ENCODE measurements around the gene MNT.
"Not testable (repeated sequence)": the region's sequence is repeated elsewhere in the genome, so short reads cannot be mapped to it uniquely, and the experiment has no call there.

Gene MNT

DNA sequence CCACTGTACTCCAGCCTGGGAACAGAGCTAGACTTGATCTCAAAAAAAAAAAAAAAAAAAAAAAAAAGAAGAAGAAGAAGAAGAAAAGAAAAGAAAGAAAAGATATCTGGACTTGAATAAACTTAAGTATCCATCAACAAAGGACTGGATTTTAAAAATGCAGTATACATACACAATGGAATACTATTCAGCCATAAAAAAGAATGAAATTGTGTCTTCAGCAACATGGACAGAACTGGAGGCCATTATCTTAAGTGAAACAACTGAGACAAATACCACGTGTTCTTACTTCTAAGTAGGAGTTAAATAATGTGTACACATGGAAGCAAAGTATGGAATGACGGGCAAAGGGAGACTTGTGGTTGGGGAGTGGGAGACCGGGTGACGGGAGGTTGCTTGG, 40.1 kb upstream of the MNT start:
- Histone ChIP-seq H3K36me3 (replicated peaks in 1 of 2; ENCODE audit: control insufficient read depth in 2 of 2, insufficient read depth in 2 of 2, low read length in 2 of 2) (peaks cover 8 to 59% of the 10 kb centered on the region in 2 donors), H3K27ac (replicated peaks; ENCODE audit: low read length) (no peak overlapping the region), H3K18ac (ENCODE audit: low read length) (no peak overlapping the region), H4K91ac (ENCODE audit: low read depth, low read length, poor library complexity) (no peak overlapping the region), H3K9ac (ENCODE audit: low read depth, low read length, poor library complexity) (no peak overlapping the region), H2AK5ac (ENCODE audit: low read depth, low read length) (no peak overlapping the region), H3K23ac (ENCODE audit: low read depth, low read length, poor library complexity) (no peak overlapping the region), H2BK5ac (ENCODE audit: low read length) (no peak overlapping the region), H3K27me3 (ENCODE audit: control insufficient read depth in 3 of 3, insufficient read depth in 3 of 3, low read depth in 1 of 3, low read length in 3 of 3) (no peaks in the 10 kb centered on the region), H4K8ac (ENCODE audit: low read depth, low read length) (no peak overlapping the region), H3K4me3 (ENCODE audit: low read length in 2 of 2) (no peak overlapping the region), H2BK120ac (ENCODE audit: low read depth, low read length) (no peak overlapping the region), H3K14ac (ENCODE audit: low read length) (no peak overlapping the region), H2AFZ (ENCODE audit: low read length) (no peak overlapping the region), H3K79me1 (ENCODE audit: low read depth, low read length) (no peaks in the 10 kb centered on the region), H3K4ac (ENCODE audit: low read length) (no peak overlapping the region), H3K9me3 (replicated peaks in 1 of 2; ENCODE audit: control insufficient read depth in 2 of 2, insufficient read depth in 1 of 2, low read depth in 1 of 2, low read length in 2 of 2) (peaks cover 1 to 11% of the 10 kb centered on the region in 2 donors), H2BK15ac (ENCODE audit: low read length) (no peak overlapping the region), H3K4me1 (ENCODE audit: control insufficient read depth in 2 of 2, insufficient read depth in 1 of 2, low read depth in 1 of 2, low read length in 2 of 2) (peaks cover 6 to 9% of the 10 kb centered on the region in 2 donors), H2BK12ac (ENCODE audit: low read length) (no peak overlapping the region), H3K4me2 (ENCODE audit: insufficient read depth, low read length, poor library complexity, severe bottlenecking) (no peak overlapping the region)
- no CpG with 5 or more reads among the region's 4 CpGs for WGBS, 2 donors (ENCODE audit: extremely low coverage in 2 of 2, insufficient read length in 2 of 2, insufficient replicate concordance in 1 of 2)
- no peak for DNase-seq (ENCODE audit: low spot score)

DNA sequence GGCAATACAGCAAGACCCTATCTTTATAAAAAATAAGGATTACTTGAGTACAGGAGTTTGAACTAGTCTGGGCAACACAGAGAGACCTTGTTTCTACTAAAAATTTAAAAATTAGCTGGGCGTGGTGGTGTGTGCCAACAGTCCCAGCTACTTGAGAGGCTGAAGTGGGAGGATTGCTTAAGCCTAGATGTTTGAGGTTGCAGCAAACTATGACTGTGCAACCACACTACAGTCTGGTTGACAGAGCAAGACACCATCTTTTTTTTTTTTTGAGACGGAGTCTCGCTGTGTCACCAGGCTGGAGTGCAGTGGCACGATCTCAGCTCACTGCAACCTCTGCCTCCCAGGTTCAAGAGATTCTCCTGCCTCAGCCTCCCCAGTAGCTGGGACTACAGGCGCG, 39.1 kb upstream of the MNT start:
- not testable (repeated sequence) for H2AFZ ChIP-seq (ENCODE audit: low read length); H3K4me3 ChIP-seq (ENCODE audit: low read length in 2 of 2); H3K27ac ChIP-seq (replicated peaks; ENCODE audit: low read length); H3K14ac ChIP-seq (ENCODE audit: low read length); H3K23ac ChIP-seq (ENCODE audit: low read depth, low read length, poor library complexity); H3K18ac ChIP-seq (ENCODE audit: low read length); H3K4me2 ChIP-seq (ENCODE audit: insufficient read depth, low read length, poor library complexity, severe bottlenecking); H2AK5ac ChIP-seq (ENCODE audit: low read depth, low read length); H3K9ac ChIP-seq (ENCODE audit: low read depth, low read length, poor library complexity); H3K27me3 ChIP-seq (ENCODE audit: control insufficient read depth in 3 of 3, insufficient read depth in 3 of 3, low read depth in 1 of 3, low read length in 3 of 3); H3K9me3 ChIP-seq (replicated peaks in 1 of 2; ENCODE audit: control insufficient read depth in 2 of 2, insufficient read depth in 1 of 2, low read depth in 1 of 2, low read length in 2 of 2); H2BK120ac ChIP-seq (ENCODE audit: low read depth, low read length); H3K79me1 ChIP-seq (ENCODE audit: low read depth, low read length); H2BK15ac ChIP-seq (ENCODE audit: low read length); H2BK5ac ChIP-seq (ENCODE audit: low read length); H3K4ac ChIP-seq (ENCODE audit: low read length); H4K91ac ChIP-seq (ENCODE audit: low read depth, low read length, poor library complexity); DNase-seq (ENCODE audit: low spot score); H2BK12ac ChIP-seq (ENCODE audit: low read length); H4K8ac ChIP-seq (ENCODE audit: low read depth, low read length)
- Histone ChIP-seq H3K4me1 (ENCODE audit: control insufficient read depth in 2 of 2, insufficient read depth in 1 of 2, low read depth in 1 of 2, low read length in 2 of 2) (peaks cover 9 to 12% of the 10 kb centered on the region in 2 donors), H3K36me3 (replicated peaks in 1 of 2; ENCODE audit: control insufficient read depth in 2 of 2, insufficient read depth in 2 of 2, low read length in 2 of 2) (peaks cover 8 to 57% of the 10 kb centered on the region in 2 donors)
- WGBS, 2 donors (ENCODE audit: extremely low coverage in 2 of 2, insufficient read length in 2 of 2, insufficient replicate concordance in 1 of 2): no CpG with 5 or more reads among the region's 6 CpGs

DNA sequence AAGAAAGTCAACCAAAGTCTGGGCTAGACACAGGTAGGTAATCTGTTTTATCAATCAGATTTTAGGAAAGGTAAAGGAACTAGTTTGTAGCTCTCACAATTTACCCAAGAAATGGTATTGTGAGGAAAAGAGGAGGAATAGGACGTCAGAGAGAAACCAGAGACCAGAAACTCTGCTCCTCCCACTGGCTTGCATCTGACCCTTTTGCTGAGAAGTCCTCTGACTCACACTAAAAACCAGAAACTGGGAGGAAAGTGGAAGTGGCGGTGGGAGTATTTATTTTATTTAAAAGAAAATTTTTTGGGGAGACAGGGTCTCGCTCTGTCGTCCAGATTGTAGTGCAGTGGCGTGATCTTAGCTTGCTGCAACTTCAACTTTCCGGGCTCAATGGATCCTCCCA, 38.0 kb upstream of the MNT start:
- Histone ChIP-seq H3K14ac (ENCODE audit: low read length) (no peak overlapping the region), H3K23ac (ENCODE audit: low read depth, low read length, poor library complexity) (no peak overlapping the region), H2BK5ac (ENCODE audit: low read length) (no peak overlapping the region), H3K18ac (ENCODE audit: low read length) (no peak overlapping the region), H2BK15ac (ENCODE audit: low read length) (no peak overlapping the region), H3K27me3 (ENCODE audit: control insufficient read depth in 3 of 3, insufficient read depth in 3 of 3, low read depth in 1 of 3, low read length in 3 of 3) (no peaks in the 10 kb centered on the region), H4K8ac (ENCODE audit: low read depth, low read length) (no peak overlapping the region), H3K36me3 (replicated peaks in 1 of 2; ENCODE audit: control insufficient read depth in 2 of 2, insufficient read depth in 2 of 2, low read length in 2 of 2) (peaks cover 8 to 53% of the 10 kb centered on the region in 2 donors), H3K27ac (replicated peaks; ENCODE audit: low read length) (no peak overlapping the region), H3K9me3 (replicated peaks in 1 of 2; ENCODE audit: control insufficient read depth in 2 of 2, insufficient read depth in 1 of 2, low read depth in 1 of 2, low read length in 2 of 2) (peaks cover 1 to 4% of the 10 kb centered on the region in 2 donors), H3K4me1 (ENCODE audit: control insufficient read depth in 2 of 2, insufficient read depth in 1 of 2, low read depth in 1 of 2, low read length in 2 of 2) (peaks cover 17 to 23% of the 10 kb centered on the region in 2 donors), H2BK12ac (ENCODE audit: low read length) (no peak overlapping the region), H2AK5ac (ENCODE audit: low read depth, low read length) (no peak overlapping the region), H3K4ac (ENCODE audit: low read length) (no peak overlapping the region), H2BK120ac (ENCODE audit: low read depth, low read length) (no peak overlapping the region), H2AFZ (ENCODE audit: low read length) (no peak overlapping the region), H3K4me2 (ENCODE audit: insufficient read depth, low read length, poor library complexity, severe bottlenecking) (no peak overlapping the region), H3K79me1 (ENCODE audit: low read depth, low read length) (no peaks in the 10 kb centered on the region), H3K4me3 (ENCODE audit: low read length in 2 of 2) (no peak overlapping the region), H3K9ac (ENCODE audit: low read depth, low read length, poor library complexity) (no peak overlapping the region), H4K91ac (ENCODE audit: low read depth, low read length, poor library complexity) (no peak overlapping the region)
- DNase-seq (ENCODE audit: low spot score): no peak
- WGBS, 2 donors (ENCODE audit: extremely low coverage in 2 of 2, insufficient read length in 2 of 2, insufficient replicate concordance in 1 of 2): no CpG with 5 or more reads among the region's 6 CpGs

DNA sequence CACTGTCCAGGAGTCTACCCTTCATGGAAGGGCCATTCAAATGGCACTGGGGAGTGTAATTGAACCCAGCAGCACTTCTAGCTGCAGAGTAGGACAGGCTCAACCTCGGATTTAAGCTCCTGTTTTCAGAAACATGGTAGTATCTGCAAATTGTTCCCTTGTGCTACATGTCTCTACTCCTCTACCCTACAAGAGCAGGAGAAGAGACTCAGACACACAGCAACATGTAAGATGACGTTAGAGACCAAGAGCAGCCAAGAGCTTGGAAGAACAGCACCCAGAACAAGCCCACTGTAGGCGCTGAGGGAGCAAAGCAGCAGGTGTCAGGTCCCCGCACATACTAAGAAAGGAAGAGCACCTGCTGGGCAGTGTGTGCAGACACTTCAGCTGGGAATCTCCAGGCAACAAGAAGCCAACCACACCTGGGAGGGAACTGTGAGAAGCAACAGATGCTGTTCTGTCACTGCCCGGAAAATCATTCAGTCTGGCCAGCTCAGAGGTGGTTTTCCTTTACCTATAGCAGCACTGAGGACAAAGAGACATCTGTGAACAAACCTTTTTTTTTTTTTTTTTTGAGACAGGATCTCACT, 35.6 kb upstream of the MNT start:
- H3K27ac ChIP-seq (replicated peaks; ENCODE audit: low read length): peak overlapping the region; percentile 76

More for the DNA sequence above, 35.6 kb upstream of the MNT start:
- Histone ChIP-seq H3K9ac (ENCODE audit: low read depth, low read length, poor library complexity) (no peak overlapping the region), H4K8ac (ENCODE audit: low read depth, low read length) (no peak overlapping the region), H2AK5ac (ENCODE audit: low read depth, low read length) (no peak overlapping the region), H2BK12ac (ENCODE audit: low read length) (no peak overlapping the region), H3K4me1 (ENCODE audit: control insufficient read depth in 2 of 2, insufficient read depth in 1 of 2, low read depth in 1 of 2, low read length in 2 of 2) (peaks cover 25 to 31% of the 10 kb centered on the region in 2 donors), H3K23ac (ENCODE audit: low read depth, low read length, poor library complexity) (no peak overlapping the region), H3K4me3 (ENCODE audit: low read length in 2 of 2) (peak overlapping the region in 1 of 2 donors; percentile 24), H3K18ac (ENCODE audit: low read length) (peak overlapping the region; percentile 35), H3K36me3 (replicated peaks in 1 of 2; ENCODE audit: control insufficient read depth in 2 of 2, insufficient read depth in 2 of 2, low read length in 2 of 2) (peaks cover 14 to 71% of the 10 kb centered on the region in 2 donors), H3K4ac (ENCODE audit: low read length) (no peak overlapping the region), H2BK5ac (ENCODE audit: low read length) (no peak overlapping the region), H3K79me1 (ENCODE audit: low read depth, low read length) (no peaks in the 10 kb centered on the region), H3K27me3 (ENCODE audit: control insufficient read depth in 3 of 3, insufficient read depth in 3 of 3, low read depth in 1 of 3, low read length in 3 of 3) (no peaks in the 10 kb centered on the region), H2AFZ (ENCODE audit: low read length) (no peak overlapping the region), H2BK15ac (ENCODE audit: low read length) (no peak overlapping the region), H4K91ac (ENCODE audit: low read depth, low read length, poor library complexity) (no peak overlapping the region), H2BK120ac (ENCODE audit: low read depth, low read length) (no peak overlapping the region), H3K4me2 (ENCODE audit: insufficient read depth, low read length, poor library complexity, severe bottlenecking) (no peak overlapping the region), H3K9me3 (replicated peaks in 1 of 2; ENCODE audit: control insufficient read depth in 2 of 2, insufficient read depth in 1 of 2, low read depth in 1 of 2, low read length in 2 of 2) (peaks cover 1 to 7% of the 10 kb centered on the region in 2 donors), H3K14ac (ENCODE audit: low read length) (no peak overlapping the region)
- no CpG with 5 or more reads among the region's 5 CpGs for WGBS, 2 donors (ENCODE audit: extremely low coverage in 2 of 2, insufficient read length in 2 of 2, insufficient replicate concordance in 1 of 2)
- no peak for DNase-seq (ENCODE audit: low spot score)

Measured in neuronal stem cell (in vitro differentiated cells).